WTC11 (cell line): Measurements from ENCODE around the gene EIF5B. TPM values are rescaled to one million over a fixed set of nuclear protein-coding genes. Genes with fewer than 3 reads are reported as not detected.

ENCODE experiments used
- ATAC-seq: fragments of 200-7000 bp; cut with Tn5 transposase; 2 replicates; pipeline ENCODE4 v1.10.0; 2021; ENCODE audit warnings: mild to moderate bottlenecking, moderate library complexity
- CTCF ChIA-PET: fragments of 300-600 bp; sonication (Branson Sonifier 250); formaldehyde crosslinking; loops from one replicate; lab custom pipeline; 2021; ENCODE audit warnings: antibody characterized with exemption; lab: Charles Lee
- POLR2A ChIA-PET: fragments of 350-600 bp; sonication (Branson Sonifier 250); formaldehyde crosslinking; loops from one replicate; lab custom pipeline; 2021; ENCODE audit warnings: antibody characterized with exemption; lab: Charles Lee
- DNase-seq: peaks from one replicate; pipeline ENCODE4 v3.0.0; 2021; ENCODE audit warnings: low spot score
- H3K27ac Mint-ChIP-seq: 2 replicates; pipeline ENCODE4 v1.8.0; 2021; ENCODE audit warnings: mixed read lengths
- H3K27me3 Mint-ChIP-seq: 2 replicates; pipeline ENCODE4 v1.8.0; 2021; ENCODE audit warnings: low read depth, mild to moderate bottlenecking, moderate library complexity, mixed read lengths
- H3K36me3 Mint-ChIP-seq: 2 replicates; pipeline ENCODE4 v1.8.0; 2021; ENCODE audit warnings: mixed read lengths
- H3K4me1 Mint-ChIP-seq: 2 replicates; pipeline ENCODE4 v1.8.0; 2022; ENCODE audit warnings: mixed read lengths
- H3K4me3 Mint-ChIP-seq: 2 replicates; pipeline ENCODE4 v1.8.0; 2021; ENCODE audit warnings: mild to moderate bottlenecking, moderate library complexity, mixed read lengths
- H3K9me3 Mint-ChIP-seq: 2 replicates; pipeline ENCODE4 v1.8.0; 2021; ENCODE audit warnings: mixed read lengths
- CBFB ChIP-seq: sonication (generic); formaldehyde crosslinking; IDR thresholded peaks from 2 replicates; pipeline ENCODE4 v1.8.1; 2022; ENCODE audit warnings: mild to moderate bottlenecking, low read depth, missing genetic modification reagents
- CREB1 ChIP-seq: sonication (generic); formaldehyde crosslinking; IDR thresholded peaks from 2 replicates; pipeline ENCODE4 v1.8.0; 2023; ENCODE audit warnings: mild to moderate bottlenecking, missing genetic modification reagents
- FOXP1 ChIP-seq: sonication (generic); formaldehyde crosslinking; IDR thresholded peaks from 2 replicates; pipeline ENCODE4 v1.8.0; 2022; ENCODE audit warnings: missing genetic modification reagents, mild to moderate bottlenecking, moderate library complexity, borderline replicate concordance
- JAZF1 ChIP-seq: fragments of 250-450 bp; sonication (Bioruptor Pico); IDR thresholded peaks from 2 replicates; pipeline ENCODE4 v1.9.0; 2021; ENCODE audit warnings: moderate library complexity, mild to moderate bottlenecking, inconsistent platforms
- MYBL2 ChIP-seq: sonication (generic); formaldehyde crosslinking; IDR thresholded peaks from 2 replicates; pipeline ENCODE4 v1.8.1; 2023; ENCODE audit warnings: mild to moderate bottlenecking, moderate library complexity, missing genetic modification reagents
- NFATC4 ChIP-seq: fragments of 250-450 bp; sonication (Bioruptor Pico); IDR thresholded peaks from 2 replicates; pipeline ENCODE4 v1.9.0; 2021; ENCODE audit warnings: mild to moderate bottlenecking
- NR1H2 ChIP-seq: sonication (generic); formaldehyde crosslinking; IDR thresholded peaks from 2 replicates; pipeline ENCODE4 v1.9.0; 2021; ENCODE audit warnings: mild to moderate bottlenecking, moderate library complexity, missing genetic modification reagents
- NR3C1 ChIP-seq: sonication (generic); formaldehyde crosslinking; conservative IDR thresholded peaks from 2 replicates; pipeline ENCODE4 v1.8.1; 2023; ENCODE audit warnings: low read depth, mild to moderate bottlenecking, missing genetic modification reagents
- TCF7 ChIP-seq: sonication (generic); formaldehyde crosslinking; IDR thresholded peaks from 2 replicates; pipeline ENCODE4 v1.8.0; 2022; ENCODE audit warnings: mild to moderate bottlenecking, low read depth, missing genetic modification reagents, moderate library complexity
- ZNF121 ChIP-seq: sonication (generic); formaldehyde crosslinking; IDR thresholded peaks from 2 replicates; pipeline ENCODE4 v1.8.0; 2023; ENCODE audit warnings: missing genetic modification reagents
- ZNF263 ChIP-seq: sonication (generic); formaldehyde crosslinking; IDR thresholded peaks from 2 replicates; pipeline ENCODE4 v1.8.1; 2022; ENCODE audit warnings: low read depth, mild to moderate bottlenecking, moderate library complexity, missing genetic modification reagents
- ZNF423 ChIP-seq: fragments of 250-450 bp; sonication (Bioruptor Pico); IDR thresholded peaks from 2 replicates; pipeline ENCODE4 v2.1.2; 2022; ENCODE audit warnings: mild to moderate bottlenecking, moderate library complexity
- total RNA-seq: library from RNA; stranded (reverse); gene quantifications from 3 replicates; pipeline ENCODE4 v1.2.3, GENCODE V29; 2021
- TF ChIP-seq, protein P1 (sequence below): sonication (generic); formaldehyde crosslinking; IDR thresholded peaks from 2 replicates; pipeline ENCODE4 v1.8.0; 2023; ENCODE audit warnings: mild to moderate bottlenecking, missing genetic modification reagents
- TF ChIP-seq, protein P2 (sequence below): sonication (generic); formaldehyde crosslinking; IDR thresholded peaks from 2 replicates; pipeline ENCODE4 v1.8.1; 2023; ENCODE audit warnings: mild to moderate bottlenecking, missing genetic modification reagents, moderate library complexity
- TF ChIP-seq, protein P3 (sequence below): fragments of 250-450 bp; sonication (Bioruptor Pico); IDR thresholded peaks from 2 replicates; pipeline ENCODE4 v1.9.0; 2021; ENCODE audit warnings: mild to moderate bottlenecking
- TF ChIP-seq, protein P4 (sequence below): sonication (generic); formaldehyde crosslinking; IDR thresholded peaks from 2 replicates; pipeline ENCODE4 v1.8.1; 2023; ENCODE audit warnings: mild to moderate bottlenecking, missing genetic modification reagents
- TF ChIP-seq, protein P5 (sequence below): fragments of 200-600 bp; IDR thresholded peaks from 2 replicates; pipeline ENCODE4 v1.8.0; 2022; ENCODE audit warnings: antibody characterized with exemption
- TF ChIP-seq, protein P6 (sequence below): sonication (generic); formaldehyde crosslinking; conservative IDR thresholded peaks from 2 replicates; pipeline ENCODE4 v1.8.1; 2022; ENCODE audit warnings: mild to moderate bottlenecking, missing genetic modification reagents
- TF ChIP-seq, protein P7 (sequence below): sonication (generic); formaldehyde crosslinking; IDR thresholded peaks from 2 replicates; pipeline ENCODE4 v1.8.0; 2023; ENCODE audit warnings: missing genetic modification reagents
- TF ChIP-seq, protein P8 (sequence below): sonication (generic); formaldehyde crosslinking; IDR thresholded peaks from 2 replicates; pipeline ENCODE4 v1.8.1; 2022; ENCODE audit warnings: mild to moderate bottlenecking, moderate library complexity, missing genetic modification reagents
- TF ChIP-seq, protein P9 (sequence below): fragments of 250-450 bp; sonication (Bioruptor Pico); IDR thresholded peaks from 2 replicates; pipeline ENCODE4 v2.1.2; 2022; ENCODE audit warnings: mild to moderate bottlenecking, moderate library complexity
- TF ChIP-seq, protein P10 (sequence below): fragments of 250-450 bp; sonication (Bioruptor Pico); conservative IDR thresholded peaks from 2 replicates; pipeline ENCODE4 v1.9.0; 2021; ENCODE audit warnings: mild to moderate bottlenecking

EIF5B gene
- total RNA-seq, 1 experiment from 2014 or later = 68.8 TPM

DNA sequence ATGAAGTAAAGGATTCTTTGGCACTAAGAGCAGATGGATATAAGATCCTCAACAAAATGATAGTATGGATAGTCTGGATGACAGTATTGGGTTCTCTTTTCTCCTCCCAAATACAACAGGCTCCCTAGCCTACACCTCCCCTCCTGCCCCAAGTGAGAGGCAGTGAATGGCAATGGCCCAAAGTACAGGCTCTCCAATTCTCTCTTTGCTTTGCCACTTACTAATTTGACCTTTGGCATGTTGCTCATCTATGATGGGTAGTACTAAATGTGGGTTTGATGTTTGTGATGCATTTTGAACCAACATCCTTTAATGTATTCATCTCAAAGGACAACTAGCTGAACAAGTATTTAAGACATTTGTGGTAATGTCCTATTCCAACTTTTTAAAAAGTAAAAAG is 65.9 kb downstream of the EIF5B start:
- no peak for DNase-seq
- ChIA-PET CTCF (interaction anchor here (0.7 to 1.6 kb wide), 14 partner anchors 16 to 860 kb away, joined by 3 to 9 read pairs (median 3); partner anchors contain the start of genes EIF5B, REV1 and TXNDC9), POLR2A (interaction anchor here (0.6 kb wide), 1 partner anchor 66 kb away, joined by 3 read pairs; the partner anchor contains the start of gene EIF5B)
- Mint-ChIP-seq H3K4me1 (peaks cover 25% of the 10 kb centered on the region), H3K4me3 (no peak overlapping the region)
- TF ChIP-seq CREB1 (CRISPR knock-in tag) (no peak), NR1H2 (CRISPR knock-in tag) (no peak), ZNF423 (no peak)
- TF ChIP-seq, protein P1, sequence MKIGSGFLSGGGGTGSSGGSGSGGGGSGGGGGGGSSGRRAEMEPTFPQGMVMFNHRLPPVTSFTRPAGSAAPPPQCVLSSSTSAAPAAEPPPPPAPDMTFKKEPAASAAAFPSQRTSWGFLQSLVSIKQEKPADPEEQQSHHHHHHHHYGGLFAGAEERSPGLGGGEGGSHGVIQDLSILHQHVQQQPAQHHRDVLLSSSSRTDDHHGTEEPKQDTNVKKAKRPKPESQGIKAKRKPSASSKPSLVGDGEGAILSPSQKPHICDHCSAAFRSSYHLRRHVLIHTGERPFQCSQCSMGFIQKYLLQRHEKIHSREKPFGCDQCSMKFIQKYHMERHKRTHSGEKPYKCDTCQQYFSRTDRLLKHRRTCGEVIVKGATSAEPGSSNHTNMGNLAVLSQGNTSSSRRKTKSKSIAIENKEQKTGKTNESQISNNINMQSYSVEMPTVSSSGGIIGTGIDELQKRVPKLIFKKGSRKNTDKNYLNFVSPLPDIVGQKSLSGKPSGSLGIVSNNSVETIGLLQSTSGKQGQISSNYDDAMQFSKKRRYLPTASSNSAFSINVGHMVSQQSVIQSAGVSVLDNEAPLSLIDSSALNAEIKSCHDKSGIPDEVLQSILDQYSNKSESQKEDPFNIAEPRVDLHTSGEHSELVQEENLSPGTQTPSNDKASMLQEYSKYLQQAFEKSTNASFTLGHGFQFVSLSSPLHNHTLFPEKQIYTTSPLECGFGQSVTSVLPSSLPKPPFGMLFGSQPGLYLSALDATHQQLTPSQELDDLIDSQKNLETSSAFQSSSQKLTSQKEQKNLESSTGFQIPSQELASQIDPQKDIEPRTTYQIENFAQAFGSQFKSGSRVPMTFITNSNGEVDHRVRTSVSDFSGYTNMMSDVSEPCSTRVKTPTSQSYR (CRISPR knock-in tag) = no peak
- TF ChIP-seq, protein P2, sequence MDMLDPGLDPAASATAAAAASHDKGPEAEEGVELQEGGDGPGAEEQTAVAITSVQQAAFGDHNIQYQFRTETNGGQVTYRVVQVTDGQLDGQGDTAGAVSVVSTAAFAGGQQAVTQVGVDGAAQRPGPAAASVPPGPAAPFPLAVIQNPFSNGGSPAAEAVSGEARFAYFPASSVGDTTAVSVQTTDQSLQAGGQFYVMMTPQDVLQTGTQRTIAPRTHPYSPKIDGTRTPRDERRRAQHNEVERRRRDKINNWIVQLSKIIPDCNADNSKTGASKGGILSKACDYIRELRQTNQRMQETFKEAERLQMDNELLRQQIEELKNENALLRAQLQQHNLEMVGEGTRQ (CRISPR knock-in tag) = no peak
- TF ChIP-seq, all 79 proteins: peak for 0
- H3K36me3 Mint-ChIP-seq = peaks cover 65% of the 10 kb centered on the region
- no peak for ATAC-seq
- H3K27me3 Mint-ChIP-seq = no peaks in the 10 kb centered on the region
- H3K27ac Mint-ChIP-seq = peak overlapping the region; percentile 81; the same call in 1 of the 2 replicates
- no peaks in the 10 kb centered on the region for H3K9me3 Mint-ChIP-seq

DNA sequence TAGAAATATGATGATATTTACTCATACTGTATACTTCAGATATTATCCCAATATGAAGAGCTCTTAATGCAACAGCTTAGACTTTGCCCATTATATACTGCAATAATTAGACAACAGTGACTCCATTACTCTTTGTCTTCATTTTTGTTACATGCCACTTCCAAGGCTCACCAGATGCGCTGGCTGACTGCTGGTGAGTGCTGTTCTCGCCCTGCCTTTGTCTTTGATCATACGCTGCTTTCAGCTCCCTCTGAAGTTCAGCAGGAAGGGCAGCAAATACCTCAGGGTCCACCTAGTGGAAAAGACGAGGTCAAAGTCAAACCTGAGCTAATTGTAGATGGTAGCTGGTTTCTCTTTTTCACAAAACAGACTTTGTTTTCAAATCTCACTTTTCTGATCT is 66.3 kb downstream of the EIF5B start:
- peaks cover 61% of the 10 kb centered on the region for H3K36me3 Mint-ChIP-seq
- H3K4me1 Mint-ChIP-seq = peaks cover 25% of the 10 kb centered on the region
- no peaks in the 10 kb centered on the region for H3K9me3 Mint-ChIP-seq
- no peaks in the 10 kb centered on the region for H3K27me3 Mint-ChIP-seq
- ATAC-seq (peak; percentile 83), DNase-seq (peak; percentile 19)
- ChIA-PET POLR2A (interaction anchor here (0.6 kb wide), 1 partner anchor 66 kb away, joined by 3 read pairs; the partner anchor contains the start of gene EIF5B), CTCF (interaction anchor here (0.5 to 1.6 kb wide), 16 partner anchors 16 to 859 kb away, joined by 3 to 9 read pairs (median 3); partner anchors contain the start of genes EIF5B, REV1 and TXNDC9)
- H3K27ac Mint-ChIP-seq = peak overlapping the region; percentile 81
- no peak overlapping the region for H3K4me3 Mint-ChIP-seq
- TF ChIP-seq ZNF263 (CRISPR knock-in tag) (no peak), FOXP1 (CRISPR knock-in tag) (no peak), ZNF121 (CRISPR knock-in tag) (no peak), CBFB (CRISPR knock-in tag) (no peak), TCF7 (CRISPR knock-in tag) (no peak), MYBL2 (CRISPR knock-in tag) (no peak), NFATC4 (CRISPR knock-in tag) (no peak), NR3C1 (CRISPR knock-in tag) (no peak), JAZF1 (CRISPR knock-in tag) (no peak)
- TF ChIP-seq, protein P3, sequence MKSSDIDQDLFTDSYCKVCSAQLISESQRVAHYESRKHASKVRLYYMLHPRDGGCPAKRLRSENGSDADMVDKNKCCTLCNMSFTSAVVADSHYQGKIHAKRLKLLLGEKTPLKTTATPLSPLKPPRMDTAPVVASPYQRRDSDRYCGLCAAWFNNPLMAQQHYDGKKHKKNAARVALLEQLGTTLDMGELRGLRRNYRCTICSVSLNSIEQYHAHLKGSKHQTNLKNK = no peak
- TF ChIP-seq, protein P4, sequence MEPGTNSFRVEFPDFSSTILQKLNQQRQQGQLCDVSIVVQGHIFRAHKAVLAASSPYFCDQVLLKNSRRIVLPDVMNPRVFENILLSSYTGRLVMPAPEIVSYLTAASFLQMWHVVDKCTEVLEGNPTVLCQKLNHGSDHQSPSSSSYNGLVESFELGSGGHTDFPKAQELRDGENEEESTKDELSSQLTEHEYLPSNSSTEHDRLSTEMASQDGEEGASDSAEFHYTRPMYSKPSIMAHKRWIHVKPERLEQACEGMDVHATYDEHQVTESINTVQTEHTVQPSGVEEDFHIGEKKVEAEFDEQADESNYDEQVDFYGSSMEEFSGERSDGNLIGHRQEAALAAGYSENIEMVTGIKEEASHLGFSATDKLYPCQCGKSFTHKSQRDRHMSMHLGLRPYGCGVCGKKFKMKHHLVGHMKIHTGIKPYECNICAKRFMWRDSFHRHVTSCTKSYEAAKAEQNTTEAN (CRISPR knock-in tag) = no peak
- TF ChIP-seq, protein P5, sequence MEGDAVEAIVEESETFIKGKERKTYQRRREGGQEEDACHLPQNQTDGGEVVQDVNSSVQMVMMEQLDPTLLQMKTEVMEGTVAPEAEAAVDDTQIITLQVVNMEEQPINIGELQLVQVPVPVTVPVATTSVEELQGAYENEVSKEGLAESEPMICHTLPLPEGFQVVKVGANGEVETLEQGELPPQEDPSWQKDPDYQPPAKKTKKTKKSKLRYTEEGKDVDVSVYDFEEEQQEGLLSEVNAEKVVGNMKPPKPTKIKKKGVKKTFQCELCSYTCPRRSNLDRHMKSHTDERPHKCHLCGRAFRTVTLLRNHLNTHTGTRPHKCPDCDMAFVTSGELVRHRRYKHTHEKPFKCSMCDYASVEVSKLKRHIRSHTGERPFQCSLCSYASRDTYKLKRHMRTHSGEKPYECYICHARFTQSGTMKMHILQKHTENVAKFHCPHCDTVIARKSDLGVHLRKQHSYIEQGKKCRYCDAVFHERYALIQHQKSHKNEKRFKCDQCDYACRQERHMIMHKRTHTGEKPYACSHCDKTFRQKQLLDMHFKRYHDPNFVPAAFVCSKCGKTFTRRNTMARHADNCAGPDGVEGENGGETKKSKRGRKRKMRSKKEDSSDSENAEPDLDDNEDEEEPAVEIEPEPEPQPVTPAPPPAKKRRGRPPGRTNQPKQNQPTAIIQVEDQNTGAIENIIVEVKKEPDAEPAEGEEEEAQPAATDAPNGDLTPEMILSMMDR = no peak
- TF ChIP-seq, protein P6, sequence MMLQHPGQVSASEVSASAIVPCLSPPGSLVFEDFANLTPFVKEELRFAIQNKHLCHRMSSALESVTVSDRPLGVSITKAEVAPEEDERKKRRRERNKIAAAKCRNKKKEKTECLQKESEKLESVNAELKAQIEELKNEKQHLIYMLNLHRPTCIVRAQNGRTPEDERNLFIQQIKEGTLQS = no peak
- TF ChIP-seq, protein P7, sequence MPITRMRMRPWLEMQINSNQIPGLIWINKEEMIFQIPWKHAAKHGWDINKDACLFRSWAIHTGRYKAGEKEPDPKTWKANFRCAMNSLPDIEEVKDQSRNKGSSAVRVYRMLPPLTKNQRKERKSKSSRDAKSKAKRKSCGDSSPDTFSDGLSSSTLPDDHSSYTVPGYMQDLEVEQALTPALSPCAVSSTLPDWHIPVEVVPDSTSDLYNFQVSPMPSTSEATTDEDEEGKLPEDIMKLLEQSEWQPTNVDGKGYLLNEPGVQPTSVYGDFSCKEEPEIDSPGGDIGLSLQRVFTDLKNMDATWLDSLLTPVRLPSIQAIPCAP = no peak
- TF ChIP-seq, protein P8, sequence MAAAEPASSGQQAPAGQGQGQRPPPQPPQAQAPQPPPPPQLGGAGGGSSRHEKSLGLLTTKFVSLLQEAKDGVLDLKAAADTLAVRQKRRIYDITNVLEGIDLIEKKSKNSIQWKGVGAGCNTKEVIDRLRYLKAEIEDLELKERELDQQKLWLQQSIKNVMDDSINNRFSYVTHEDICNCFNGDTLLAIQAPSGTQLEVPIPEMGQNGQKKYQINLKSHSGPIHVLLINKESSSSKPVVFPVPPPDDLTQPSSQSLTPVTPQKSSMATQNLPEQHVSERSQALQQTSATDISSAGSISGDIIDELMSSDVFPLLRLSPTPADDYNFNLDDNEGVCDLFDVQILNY (CRISPR knock-in tag) = no peak
- TF ChIP-seq, protein P9, sequence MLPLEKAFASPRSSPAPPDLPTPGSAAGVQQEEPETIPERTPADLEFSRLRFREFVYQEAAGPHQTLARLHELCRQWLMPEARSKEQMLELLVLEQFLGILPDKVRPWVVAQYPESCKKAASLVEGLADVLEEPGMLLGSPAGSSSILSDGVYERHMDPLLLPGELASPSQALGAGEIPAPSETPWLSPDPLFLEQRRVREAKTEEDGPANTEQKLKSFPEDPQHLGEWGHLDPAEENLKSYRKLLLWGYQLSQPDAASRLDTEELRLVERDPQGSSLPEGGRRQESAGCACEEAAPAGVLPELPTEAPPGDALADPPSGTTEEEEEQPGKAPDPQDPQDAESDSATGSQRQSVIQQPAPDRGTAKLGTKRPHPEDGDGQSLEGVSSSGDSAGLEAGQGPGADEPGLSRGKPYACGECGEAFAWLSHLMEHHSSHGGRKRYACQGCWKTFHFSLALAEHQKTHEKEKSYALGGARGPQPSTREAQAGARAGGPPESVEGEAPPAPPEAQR (CRISPR knock-in tag) = no peak
- TF ChIP-seq, protein P10, sequence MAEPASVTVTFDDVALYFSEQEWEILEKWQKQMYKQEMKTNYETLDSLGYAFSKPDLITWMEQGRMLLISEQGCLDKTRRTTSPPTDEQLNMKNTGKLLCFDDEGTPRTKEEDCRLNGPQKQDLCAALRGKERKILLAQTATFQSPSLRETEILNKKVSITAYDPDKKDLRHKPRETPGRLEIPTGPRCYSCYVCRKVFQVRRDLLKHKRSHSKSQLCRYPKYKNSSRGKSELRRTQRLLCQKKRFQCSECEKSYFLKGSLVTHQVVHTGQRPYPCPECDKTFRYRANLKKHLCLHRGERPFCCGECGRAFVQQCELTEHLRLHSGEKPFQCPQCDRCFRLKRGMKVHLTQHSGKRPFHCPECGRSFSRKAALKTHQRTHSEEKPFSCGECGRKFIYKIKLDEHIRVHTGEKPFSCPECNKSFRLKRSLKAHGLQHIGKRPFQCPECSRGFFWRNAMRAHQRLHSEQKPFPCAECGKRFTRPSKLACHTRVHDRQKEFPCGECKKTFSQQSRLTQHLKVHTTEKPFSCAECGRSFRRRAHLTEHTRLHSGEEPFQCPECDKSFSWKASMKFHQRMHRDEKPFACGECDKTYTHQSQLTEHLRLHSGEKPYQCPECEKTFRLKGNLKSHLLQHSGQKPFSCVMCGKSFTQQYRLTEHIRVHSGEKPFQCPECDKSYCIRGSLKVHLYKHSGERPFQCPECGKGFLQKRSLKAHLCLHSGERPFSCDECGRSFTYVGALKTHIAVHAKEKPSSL (CRISPR knock-in tag) = no peak
